Sigmoid colon (tissue), 7 donors: ENCODE data around the gene DHRS7B. TPM values are rescaled to one million over a fixed set of nuclear protein-coding genes. Genes with fewer than 3 reads are reported as not detected.

Source experiments
- DNase-seq: peaks from one replicate; pipeline ENCODE4 v3.0.0-alpha.2; 2019
- H3K27ac ChIP-seq, 4 donors: fragments of 200-600 bp; sonication (generic); one replicate each; pipeline ENCODE4 v1.5.1; 2016 to 2019; ENCODE audit warnings: mild to moderate bottlenecking in 1 of 4
- H3K27me3 ChIP-seq, 3 donors: fragments of 200-600 bp; sonication (generic); one replicate each; pipeline ENCODE4 v1.5.1; 2019; ENCODE audit warnings: mild to moderate bottlenecking in 1 of 3
- H3K36me3 ChIP-seq, 4 donors: fragments of 200-600 bp; sonication (generic); one replicate each; pipeline ENCODE4 v1.5.1; 2016 to 2019
- H3K4me1 ChIP-seq, 4 donors: fragments of 200-600 bp; sonication (generic); one replicate each; pipeline ENCODE4 v1.5.1; 2017 to 2019
- H3K4me3 ChIP-seq, 4 donors: fragments of 200-600 bp; sonication (generic); one replicate each; pipeline ENCODE4 v1.5.1; 2017 to 2019; ENCODE audit warnings: mild to moderate bottlenecking in 2 of 4, moderate library complexity in 1 of 4
- H3K9me3 ChIP-seq, 4 donors: fragments of 200-600 bp in 3 of 4; sonication (generic) in 3 of 4; one replicate each; pipeline versions ENCODE4 v1.5.1 to v1.6.1; 2013 to 2019
- EP300 ChIP-seq, 4 donors: sonication (generic); formaldehyde crosslinking; IDR thresholded peaks; one replicate each; pipeline ENCODE4 v1.6.1; 2017; ENCODE audit warnings: antibody characterized with exemption in 4 of 4
- POLR2A ChIP-seq, 2 donors: fragments of 450-650 bp; IDR thresholded peaks; one replicate each; pipeline ENCODE4 v1.6.1; 2016; ENCODE audit warnings: antibody characterized with exemption in 2 of 2, mild to moderate bottlenecking in 2 of 2, moderate library complexity in 2 of 2
- POLR2AphosphoS5 ChIP-seq, 4 donors: sonication (generic); formaldehyde crosslinking; IDR thresholded peaks; one replicate each; pipeline ENCODE4 v1.6.1; 2017; ENCODE audit warnings: antibody characterized with exemption in 4 of 4
- WGBS, 2 donors: extraction: QIAGEN DNeasy Blood & Tissue Kit; methylation state at CpG; one replicate each; pipeline ENCODE4 v1.1.7; 2013; 5-methylcytosine and 5-hydroxymethylcytosine counted together
- intact Hi-C: fragments of 100-400 bp; cut with DNase I; formaldehyde crosslinking; loops from one replicate; pipeline ENCODE4 v1.15.1; 2023
- polyA plus RNA-seq, 3 donors: library from polyadenylated mRNA; stranded (reverse); fragments of 200-250 nt; gene quantifications; one replicate each; pipeline ENCODE4 v1.2.3, GENCODE V29; 2013
- total RNA-seq, 4 donors: library from RNA; depleted of rRNA; stranded (reverse); fragments of >200 nt; gene quantifications; one replicate each; pipeline ENCODE4 v1.1.0, GENCODE V29; 2016
- TF ChIP-seq, protein P1 (sequence below), 4 experiments: fragments of 450-650 bp in 3 of 4; fragments of 200-600 bp in 1 of 4; IDR thresholded peaks; one replicate each; pipeline ENCODE4 v1.5.1; 2016 to 2019; ENCODE audit warnings: antibody characterized with exemption in 4 of 4, mild to moderate bottlenecking in 3 of 4, moderate library complexity in 2 of 4
- donor health status: healthy with polysubstance abuse.
- donor health status: Bipolar disorder and iron deficiency.
- donor health status: healthy.

The DHRS7B gene
- total and polyA plus RNA-seq, 7 donors, result 8.3 to 31.9 (median 23.2) TPM

DNA sequence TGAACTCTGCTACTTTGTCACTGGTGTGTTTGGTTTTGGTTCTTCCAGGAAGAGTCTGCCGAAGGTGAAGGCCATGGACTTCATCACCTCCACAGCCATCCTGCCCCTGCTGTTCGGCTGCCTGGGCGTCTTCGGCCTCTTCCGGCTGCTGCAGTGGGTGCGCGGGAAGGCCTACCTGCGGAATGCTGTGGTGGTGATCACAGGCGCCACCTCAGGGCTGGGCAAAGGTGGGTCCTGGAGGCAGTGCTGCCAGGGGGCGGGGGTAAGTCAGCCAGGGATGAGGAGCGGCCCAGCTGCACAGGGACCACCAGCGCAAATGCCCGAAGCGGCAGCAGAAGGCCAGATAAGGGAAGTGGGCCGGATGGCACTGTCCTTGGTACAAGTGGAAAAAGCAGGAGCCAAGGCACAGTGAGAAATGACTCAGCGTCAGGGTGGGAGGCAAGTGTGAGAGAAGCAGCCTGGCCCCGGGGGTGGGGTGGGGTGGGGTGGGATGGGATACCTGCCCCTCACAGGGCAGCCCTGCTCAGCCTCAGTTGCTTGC is 45.3 kb downstream of the DHRS7B start:
- no peak overlapping the region for H3K27ac ChIP-seq
- no peaks in the 10 kb centered on the region for H3K9me3 ChIP-seq
- no peak for DNase-seq
- H3K36me3 ChIP-seq, result peaks cover 0 to 13% (median 0%) of the 10 kb centered on the region in 4 donors
- intact Hi-C loops, result no loop called here
- no peak overlapping the region for H3K4me3 ChIP-seq
- no peaks in the 10 kb centered on the region for H3K27me3 ChIP-seq
- TF ChIP-seq EP300 (IDR thresholded peaks at IDR 0.05) (no peak), POLR2A (IDR thresholded peaks at IDR 0.05) (no peak), POLR2AphosphoS5 (IDR thresholded peaks at IDR 0.05) (no peak)
- TF ChIP-seq, protein P1, sequence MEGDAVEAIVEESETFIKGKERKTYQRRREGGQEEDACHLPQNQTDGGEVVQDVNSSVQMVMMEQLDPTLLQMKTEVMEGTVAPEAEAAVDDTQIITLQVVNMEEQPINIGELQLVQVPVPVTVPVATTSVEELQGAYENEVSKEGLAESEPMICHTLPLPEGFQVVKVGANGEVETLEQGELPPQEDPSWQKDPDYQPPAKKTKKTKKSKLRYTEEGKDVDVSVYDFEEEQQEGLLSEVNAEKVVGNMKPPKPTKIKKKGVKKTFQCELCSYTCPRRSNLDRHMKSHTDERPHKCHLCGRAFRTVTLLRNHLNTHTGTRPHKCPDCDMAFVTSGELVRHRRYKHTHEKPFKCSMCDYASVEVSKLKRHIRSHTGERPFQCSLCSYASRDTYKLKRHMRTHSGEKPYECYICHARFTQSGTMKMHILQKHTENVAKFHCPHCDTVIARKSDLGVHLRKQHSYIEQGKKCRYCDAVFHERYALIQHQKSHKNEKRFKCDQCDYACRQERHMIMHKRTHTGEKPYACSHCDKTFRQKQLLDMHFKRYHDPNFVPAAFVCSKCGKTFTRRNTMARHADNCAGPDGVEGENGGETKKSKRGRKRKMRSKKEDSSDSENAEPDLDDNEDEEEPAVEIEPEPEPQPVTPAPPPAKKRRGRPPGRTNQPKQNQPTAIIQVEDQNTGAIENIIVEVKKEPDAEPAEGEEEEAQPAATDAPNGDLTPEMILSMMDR (IDR thresholded peaks at IDR 0.05), result no peak
- peaks cover 0 to 62% (median 46%) of the 10 kb centered on the region in 4 donors for H3K4me1 ChIP-seq
- 95 to 96% methylated on average over 17 of the region's 17 CpGs for WGBS, 2 donors

DNA sequence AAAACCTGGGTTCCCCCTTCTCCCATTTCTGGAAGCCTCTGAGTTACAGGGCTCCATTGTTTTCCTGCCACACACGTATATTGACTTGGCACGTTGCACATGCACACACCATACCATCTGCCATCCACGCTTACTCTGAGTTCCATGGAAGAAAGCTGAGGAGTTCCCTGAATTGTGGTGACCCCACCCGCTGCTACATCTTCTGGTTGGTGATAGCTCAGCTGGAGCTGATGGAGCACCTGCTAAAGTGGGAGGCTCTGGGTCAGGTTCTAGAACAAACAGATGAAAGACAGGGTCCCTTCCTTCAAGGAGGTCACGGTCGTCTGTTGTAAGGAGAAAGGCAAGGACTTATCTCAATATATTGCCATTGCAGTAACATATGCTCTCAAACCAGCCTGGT is 46.1 kb downstream of the DHRS7B start:
- Histone ChIP-seq H3K9me3 (no peaks in the 10 kb centered on the region), H3K4me1 (peaks cover 0 to 54% (median 39%) of the 10 kb centered on the region in 4 donors), H3K27me3 (no peaks in the 10 kb centered on the region), H3K4me3 (no peak overlapping the region), H3K27ac (no peak overlapping the region), H3K36me3 (peaks cover 0 to 13% (median 0%) of the 10 kb centered on the region in 4 donors)
- 95 to 96% methylated on average over 6 of the region's 6 CpGs for WGBS, 2 donors
- DNase-seq, result no peak
- intact Hi-C loops, result no loop called here
- TF ChIP-seq POLR2AphosphoS5 (IDR thresholded peaks at IDR 0.05) (no peak), POLR2A (IDR thresholded peaks at IDR 0.05) (no peak), EP300 (IDR thresholded peaks at IDR 0.05) (no peak)
- TF ChIP-seq, protein P1 (IDR thresholded peaks at IDR 0.05), result no peak

DNA sequence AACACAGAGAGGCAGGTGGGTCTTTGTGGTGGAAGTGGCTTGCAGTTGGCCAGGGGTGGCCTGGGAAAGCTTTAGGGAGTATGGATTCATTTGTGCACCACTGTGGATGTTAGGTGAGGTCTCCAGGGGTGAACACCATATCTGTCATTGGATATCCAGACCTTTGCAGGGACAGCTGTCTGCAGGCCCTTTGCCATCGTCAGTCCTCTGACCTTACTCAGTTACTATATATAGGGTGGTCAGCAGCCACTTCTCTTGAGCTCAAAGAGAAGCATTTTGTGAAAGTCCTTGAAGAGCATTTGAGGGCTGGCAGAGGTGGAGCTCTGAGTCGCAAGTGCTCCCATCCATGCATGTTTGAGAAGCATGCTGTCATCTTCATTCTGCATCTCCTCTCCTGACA is 46.8 kb downstream of the DHRS7B start:
- DNase-seq, result no peak
- TF ChIP-seq EP300 (IDR thresholded peaks at IDR 0.05) (no peak), POLR2AphosphoS5 (IDR thresholded peaks at IDR 0.05) (no peak), POLR2A (IDR thresholded peaks at IDR 0.05) (no peak)
- TF ChIP-seq, protein P1 (IDR thresholded peaks at IDR 0.05), result no peak
- peaks cover 0 to 48% (median 36%) of the 10 kb centered on the region in 4 donors for H3K4me1 ChIP-seq
- H3K27ac ChIP-seq, result peak overlapping the region in 1 of 4 donors; percentile 34
- H3K4me3 ChIP-seq, result no peak overlapping the region
- intact Hi-C loops, result no loop called here
- H3K27me3 ChIP-seq, result no peaks in the 10 kb centered on the region
- WGBS, 2 donors, result 94 to 98% methylated on average over 2 of the region's 2 CpGs
- peaks cover 0 to 13% (median 0%) of the 10 kb centered on the region in 4 donors for H3K36me3 ChIP-seq
- H3K9me3 ChIP-seq, result no peaks in the 10 kb centered on the region

DNA sequence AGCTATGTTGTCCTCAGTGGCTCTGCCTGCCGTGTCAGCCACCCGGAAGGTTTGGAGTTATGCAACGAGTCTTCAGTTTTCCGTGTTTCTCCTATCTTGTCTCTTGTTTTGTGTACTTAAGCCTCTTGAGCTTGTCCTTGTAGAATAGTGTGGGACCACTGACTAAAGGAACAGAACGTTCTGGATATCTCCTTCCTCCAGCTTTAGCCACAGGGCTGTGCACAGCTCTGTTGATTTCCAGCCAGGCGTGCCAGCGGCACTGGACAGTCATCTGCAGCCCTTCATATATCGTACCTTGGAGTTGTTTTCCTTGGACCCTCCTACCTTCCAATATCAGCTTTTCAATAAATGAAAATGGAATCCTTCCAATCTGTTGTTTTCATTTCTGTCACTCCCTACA is 47.4 kb downstream of the DHRS7B start:
- intact Hi-C loops, result no loop called here
- no peak for DNase-seq
- no peaks in the 10 kb centered on the region for H3K27me3 ChIP-seq
- WGBS, 2 donors, result 93% methylated on average over 8 of the region's 8 CpGs
- H3K27ac ChIP-seq, result peak overlapping the region in 2 of 4 donors; percentile 5 to 34
- TF ChIP-seq, protein P1 (IDR thresholded peaks at IDR 0.05), result no peak
- no peak for TF ChIP-seq EP300 (IDR thresholded peaks at IDR 0.05)
- no peak for TF ChIP-seq POLR2AphosphoS5 (IDR thresholded peaks at IDR 0.05)
- TF ChIP-seq POLR2A (IDR thresholded peaks at IDR 0.05), result no peak
- H3K9me3 ChIP-seq, result no peaks in the 10 kb centered on the region
- peaks cover 0 to 44% (median 34%) of the 10 kb centered on the region in 4 donors for H3K4me1 ChIP-seq
- H3K4me3 ChIP-seq, result no peak overlapping the region
- peaks cover 0 to 13% (median 0%) of the 10 kb centered on the region in 4 donors for H3K36me3 ChIP-seq

DNA sequence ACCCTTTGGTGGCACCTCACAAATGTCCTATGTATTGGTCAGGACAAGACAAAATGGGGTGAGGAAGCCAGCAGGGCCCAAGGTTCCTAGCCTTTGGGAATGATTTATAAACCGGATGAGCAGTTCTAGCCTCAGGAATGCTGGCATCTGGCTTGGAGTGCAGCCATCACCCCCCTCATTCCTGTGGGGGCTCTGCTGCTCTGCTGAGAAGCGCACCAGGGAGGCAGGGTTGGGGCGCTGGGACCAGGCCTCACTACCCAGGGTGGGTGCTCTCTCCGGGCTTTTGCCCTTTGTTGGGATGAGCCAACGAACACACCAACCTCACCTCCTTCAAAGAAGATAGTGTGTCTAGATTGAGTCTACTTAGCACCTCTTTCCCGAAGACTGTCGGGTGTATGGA is 47.9 kb downstream of the DHRS7B start:
- intact Hi-C loops, result no loop called here
- no peak for TF ChIP-seq POLR2A (IDR thresholded peaks at IDR 0.05)
- TF ChIP-seq POLR2AphosphoS5 (IDR thresholded peaks at IDR 0.05), result no peak
- TF ChIP-seq, protein P1 (IDR thresholded peaks at IDR 0.05), result no peak
- no peak for TF ChIP-seq EP300 (IDR thresholded peaks at IDR 0.05)
- Histone ChIP-seq H3K4me1 (peaks cover 0 to 39% (median 32%) of the 10 kb centered on the region in 4 donors), H3K9me3 (no peaks in the 10 kb centered on the region), H3K36me3 (peaks cover 0 to 13% (median 0%) of the 10 kb centered on the region in 4 donors), H3K27me3 (no peaks in the 10 kb centered on the region), H3K4me3 (no peak overlapping the region), H3K27ac (peak overlapping the region in 2 of 4 donors; percentile 5 to 34)
- DNase-seq, result no peak
- 91 to 93% methylated on average over 7 of the region's 7 CpGs for WGBS, 2 donors
